ENCODE data around the gene CSNK1A1. TPM values are rescaled to one million over a fixed set of nuclear protein-coding genes. Genes with fewer than 3 reads are reported as not detected.
A peak's percentile ranks its signal among the peaks of the same experiment; 100 is the strongest.
"Not testable (repeated sequence)": the region's sequence is repeated elsewhere in the genome, so short reads cannot be mapped to it uniquely, and the experiment has no call there.

Gene CSNK1A1
- total RNA-seq, 4 donors from 2014 or later = 101 to 326 (median 205) TPM

- intact Hi-C loops (cut with DNase I; ENCODE audit: low total_unique reads) = no loop called here
- Histone ChIP-seq H3K27me3 (no peaks in the 10 kb centered on the region), H3K9me3 (no peaks in the 10 kb centered on the region), H3K4me3 (no peak overlapping the region), H3K36me3 (no peaks in the 10 kb centered on the region), H3K27ac (peak overlapping the region; percentile 7 to 46), H3K4me1 (no peaks in the 10 kb centered on the region)
- no peak for TF ChIP-seq POLR2A (IDR thresholded peaks at IDR 0.05)
- no peak for TF ChIP-seq CTCF (IDR thresholded peaks at IDR 0.05)
- no peak for DNase-seq
Observed at GRCh38 chr5:149597618-149598017, 46.4 kb upstream of the CSNK1A1 start.

GRCh38 chr5:149596712-149597111 is 45.5 kb upstream of the CSNK1A1 start:
- no peak overlapping the region for H3K4me3 ChIP-seq
- no peaks in the 10 kb centered on the region for H3K36me3 ChIP-seq
- no peaks in the 10 kb centered on the region for H3K9me3 ChIP-seq
- TF ChIP-seq POLR2A (IDR thresholded peaks at IDR 0.05) (no peak), CTCF (IDR thresholded peaks at IDR 0.05) (no peak)
- no peaks in the 10 kb centered on the region for H3K4me1 ChIP-seq
- intact Hi-C loops (cut with DNase I; ENCODE audit: low total_unique reads) = no loop called here
- H3K27ac ChIP-seq = peak overlapping the region; percentile 7 to 46
- DNase-seq = peak in 1 of 2 donors; percentile 18
- H3K27me3 ChIP-seq = no peaks in the 10 kb centered on the region

- intact Hi-C loops (cut with DNase I; ENCODE audit: low total_unique reads); DNase-seq; H3K4me1 ChIP-seq; H3K9me3 ChIP-seq; H3K4me3 ChIP-seq; H3K27me3 ChIP-seq; H3K27ac ChIP-seq; H3K36me3 ChIP-seq: not testable (repeated sequence)
Observed at GRCh38 chr5:149595105-149595504, 43.9 kb upstream of the CSNK1A1 start.

GRCh38 chr5:149594206-149594895 is 43.1 kb upstream of the CSNK1A1 start:
- no peak for TF ChIP-seq POLR2A (IDR thresholded peaks at IDR 0.05)
- TF ChIP-seq CTCF (IDR thresholded peaks at IDR 0.05) = no peak
- DNase-seq = no peak
- H3K9me3 ChIP-seq = no peaks in the 10 kb centered on the region
- H3K27me3 ChIP-seq = no peaks in the 10 kb centered on the region
- no peaks in the 10 kb centered on the region for H3K36me3 ChIP-seq
- H3K4me3 ChIP-seq = no peak overlapping the region
- H3K4me1 ChIP-seq = no peaks in the 10 kb centered on the region
- no peak overlapping the region for H3K27ac ChIP-seq
- intact Hi-C loops (cut with DNase I; ENCODE audit: low total_unique reads) = no loop called here

GRCh38 chr5:149593370-149593769 is 42.1 kb upstream of the CSNK1A1 start:
- no peaks in the 10 kb centered on the region for H3K4me1 ChIP-seq
- no peak overlapping the region for H3K4me3 ChIP-seq
- intact Hi-C loops (cut with DNase I; ENCODE audit: low total_unique reads) = no loop called here
- DNase-seq = no peak
- H3K27me3 ChIP-seq = no peaks in the 10 kb centered on the region
- no peaks in the 10 kb centered on the region for H3K9me3 ChIP-seq
- H3K36me3 ChIP-seq = no peaks in the 10 kb centered on the region
- H3K27ac ChIP-seq = no peak overlapping the region
- TF ChIP-seq POLR2A (IDR thresholded peaks at IDR 0.05) (no peak), CTCF (IDR thresholded peaks at IDR 0.05) (no peak)

GRCh38 chr5:149588936-149589335 is 37.7 kb upstream of the CSNK1A1 start:
- intact Hi-C loops (cut with DNase I; ENCODE audit: low total_unique reads) = no loop called here
- no peak overlapping the region for H3K4me3 ChIP-seq
- TF ChIP-seq POLR2A (IDR thresholded peaks at IDR 0.05) = no peak
- no peak for TF ChIP-seq CTCF (IDR thresholded peaks at IDR 0.05)
- no peaks in the 10 kb centered on the region for H3K36me3 ChIP-seq
- H3K27me3 ChIP-seq = no peaks in the 10 kb centered on the region
- no peak overlapping the region for H3K27ac ChIP-seq
- no peak for DNase-seq
- no peaks in the 10 kb centered on the region for H3K9me3 ChIP-seq
- peaks cover 0 to 5% of the 10 kb centered on the region in 2 donors for H3K4me1 ChIP-seq

All from uterus (tissue), 4 donors.